Activated CD8-positive, alpha-beta memory T cell treated with anti-CD3 and anti-CD28 coated beads, Interleukin-2, amount 50 U/mL, for 1 hour (primary cell): Measurements from ENCODE around the gene CD2.
"Not testable (repeated sequence)": the region's sequence is repeated elsewhere in the genome, so short reads cannot be mapped to it uniquely, and the experiment has no call there.

Experiments used
- DNase-seq: peaks from one replicate; pipeline ENCODE4 v3.0.0-alpha.2; 2020; ENCODE audit errors: extremely low read depth

The CD2 gene

DNA sequence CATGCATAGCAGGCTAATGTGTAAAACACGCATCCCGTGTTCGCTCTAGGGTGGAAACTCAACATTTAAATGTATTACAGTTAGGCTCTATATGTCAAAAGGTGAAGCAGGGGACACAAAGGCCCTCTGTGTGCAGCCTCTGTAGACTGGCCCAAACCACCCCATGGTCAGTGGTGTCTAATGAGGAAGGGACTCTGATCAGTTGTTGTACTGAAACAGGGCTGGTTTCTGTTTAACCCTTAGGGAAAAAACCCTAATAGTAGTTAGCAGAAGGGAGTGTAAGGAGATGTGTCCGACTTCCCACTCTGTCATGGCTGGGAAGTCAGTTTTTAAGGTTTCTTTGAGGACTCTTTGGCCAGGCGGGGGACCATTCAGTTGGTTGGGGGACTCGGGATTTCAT, 21.5 kb upstream of the CD2 start:
- no peak for DNase-seq

DNA sequence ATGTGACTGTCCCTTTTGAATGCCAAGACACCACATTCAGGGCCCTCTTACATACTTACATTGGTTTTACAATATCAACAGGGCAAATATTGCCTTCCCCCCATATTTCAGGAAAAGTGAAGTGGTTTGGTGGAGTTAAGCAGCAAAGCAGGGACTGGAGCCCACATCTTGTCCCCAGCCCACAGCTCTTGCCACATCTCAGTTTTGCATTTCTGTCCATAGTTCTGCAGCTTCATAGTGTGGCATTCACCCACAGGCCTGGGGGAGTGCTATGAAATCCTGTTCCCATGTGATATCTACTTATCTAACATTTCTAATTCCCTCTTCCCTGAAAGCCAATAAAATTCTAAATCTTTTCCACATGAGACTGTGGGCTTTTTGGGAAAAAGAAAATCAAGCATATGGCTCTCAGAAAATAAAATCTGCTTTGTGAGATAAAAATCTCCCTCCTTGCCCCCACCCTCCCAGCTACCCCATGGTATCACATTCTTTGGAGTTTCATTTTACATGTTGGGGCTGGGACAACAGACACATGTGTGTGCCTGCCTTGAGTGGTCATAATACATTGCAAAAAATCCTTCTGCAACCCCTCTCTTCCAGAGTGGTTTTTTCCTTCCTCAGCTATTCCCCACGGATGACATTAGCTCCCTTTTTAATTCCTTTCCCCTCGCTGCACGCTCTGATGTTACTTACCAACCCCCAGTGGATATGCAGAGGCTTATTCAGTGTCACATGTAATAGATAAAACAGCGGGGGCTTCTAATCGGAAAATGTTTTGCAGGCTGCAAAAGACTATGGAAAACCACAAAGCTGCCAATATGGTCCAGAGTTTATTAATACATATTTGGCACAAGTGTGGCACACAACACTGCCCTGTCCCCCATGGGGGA, 20.5 kb upstream of the CD2 start:
- DNase-seq: no peak

DNA sequence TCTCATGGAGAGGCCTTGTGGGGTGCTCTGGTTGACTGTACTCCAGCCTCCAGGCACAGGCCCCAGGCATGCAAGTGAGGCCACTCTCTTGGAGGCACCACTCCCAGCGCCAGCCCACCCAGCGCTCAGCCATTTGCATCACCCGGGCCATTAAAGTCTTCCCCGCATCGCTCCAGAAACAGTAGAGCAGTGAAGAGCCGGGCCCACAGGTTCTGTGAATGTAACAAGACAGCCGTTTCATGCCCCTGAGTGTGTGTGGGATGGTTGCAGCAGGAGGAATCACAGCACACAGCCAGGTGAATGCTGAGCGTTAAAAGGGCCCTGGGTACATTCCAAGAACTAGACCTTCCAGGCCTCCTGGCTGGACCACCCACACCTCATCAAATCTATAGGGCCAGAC, 19.0 kb upstream of the CD2 start:
- no peak for DNase-seq

DNA sequence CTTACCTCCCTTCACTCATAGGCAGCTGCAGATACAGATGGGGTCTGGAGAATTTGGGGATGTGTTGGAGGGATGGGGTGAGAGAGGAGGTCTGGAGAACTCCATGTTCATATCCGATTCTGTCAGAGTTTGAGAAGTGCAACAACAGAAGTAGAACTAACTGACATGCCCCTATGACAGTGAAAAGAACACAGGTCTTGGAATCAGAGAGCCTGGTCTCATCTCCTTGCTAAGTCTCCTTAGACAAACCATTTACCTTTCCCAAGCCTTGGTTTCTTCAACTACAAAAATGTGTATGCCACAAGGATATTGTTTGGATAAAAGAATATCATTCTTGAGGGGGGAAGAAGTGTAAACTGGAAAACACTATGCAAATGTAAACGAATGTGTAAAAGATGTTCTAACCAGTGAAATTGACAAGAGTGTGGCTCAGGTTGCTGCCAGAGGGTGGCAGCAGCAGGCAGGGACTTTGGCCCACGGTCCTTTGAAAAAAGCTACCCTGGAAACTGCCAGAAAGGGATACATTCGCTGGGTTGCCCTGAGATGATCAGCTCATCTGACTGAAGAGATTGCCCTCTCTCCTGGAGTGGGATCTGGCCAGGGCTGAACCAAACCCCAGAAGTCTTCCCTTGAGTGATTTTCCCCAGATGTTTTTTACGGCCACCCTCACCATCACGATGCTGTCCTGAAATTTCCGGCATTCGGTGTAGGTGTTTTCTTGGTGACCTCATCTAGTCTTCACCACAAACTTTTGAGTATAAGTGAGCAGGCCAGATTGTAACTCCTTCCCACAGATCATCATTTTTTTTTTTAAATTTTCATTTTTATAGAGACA, 17.0 kb upstream of the CD2 start:
- no peak for DNase-seq

DNA sequence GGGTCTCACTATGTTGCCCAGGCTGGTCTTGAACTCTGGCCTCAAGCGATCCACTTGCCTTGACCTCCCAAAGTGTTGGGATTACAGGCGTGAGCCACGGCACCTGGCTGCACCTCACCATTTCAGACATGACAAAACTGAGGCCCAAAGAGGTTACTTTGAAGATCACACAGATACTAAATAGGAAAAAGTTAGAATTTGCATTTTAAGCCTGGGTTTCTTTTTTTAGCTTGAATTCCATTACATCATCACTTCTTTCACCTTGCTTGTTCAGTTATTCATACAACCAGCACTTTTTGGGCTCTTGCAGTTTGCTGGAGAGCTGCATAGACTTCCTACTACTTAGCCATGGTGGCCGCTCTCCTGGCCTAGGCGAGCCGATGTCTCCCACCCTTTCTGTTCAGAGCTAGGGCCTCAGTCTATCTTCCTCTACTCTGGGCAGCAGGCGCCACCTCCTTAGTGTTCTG, 16.3 kb upstream of the CD2 start:
- no peak for DNase-seq

DNA sequence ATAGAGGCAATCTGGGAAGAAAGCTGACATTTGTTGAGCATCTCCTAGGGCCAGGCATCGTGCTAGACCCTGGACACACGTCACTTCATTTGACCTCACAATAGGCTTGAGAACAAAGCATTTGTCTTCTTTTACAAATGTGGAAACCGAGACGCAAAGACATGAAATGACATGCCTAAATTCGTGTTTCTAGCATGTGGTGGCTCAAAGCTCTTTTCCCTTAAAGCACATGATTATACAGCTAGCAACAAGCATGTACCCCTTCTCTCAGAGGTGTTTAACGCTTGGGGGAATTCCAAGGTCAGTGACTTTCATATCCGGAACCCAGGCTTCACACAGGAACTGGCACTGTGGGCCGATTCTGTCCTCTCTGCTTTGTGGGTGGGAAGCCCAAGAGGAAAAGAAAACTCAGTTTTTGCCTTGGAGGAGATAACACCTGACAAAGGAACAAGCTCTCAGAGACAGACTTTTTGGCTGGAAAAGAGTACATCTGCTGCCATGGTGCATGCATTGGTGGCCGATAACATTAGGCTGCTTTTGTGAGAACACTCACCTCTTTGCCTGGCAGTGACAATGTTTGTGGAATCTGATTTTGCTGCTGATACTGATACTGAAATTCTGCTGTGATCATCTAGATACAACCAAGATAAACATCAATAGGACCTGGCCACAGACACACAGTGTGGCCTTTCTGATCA, 15.4 kb upstream of the CD2 start:
- no peak for DNase-seq

DNA sequence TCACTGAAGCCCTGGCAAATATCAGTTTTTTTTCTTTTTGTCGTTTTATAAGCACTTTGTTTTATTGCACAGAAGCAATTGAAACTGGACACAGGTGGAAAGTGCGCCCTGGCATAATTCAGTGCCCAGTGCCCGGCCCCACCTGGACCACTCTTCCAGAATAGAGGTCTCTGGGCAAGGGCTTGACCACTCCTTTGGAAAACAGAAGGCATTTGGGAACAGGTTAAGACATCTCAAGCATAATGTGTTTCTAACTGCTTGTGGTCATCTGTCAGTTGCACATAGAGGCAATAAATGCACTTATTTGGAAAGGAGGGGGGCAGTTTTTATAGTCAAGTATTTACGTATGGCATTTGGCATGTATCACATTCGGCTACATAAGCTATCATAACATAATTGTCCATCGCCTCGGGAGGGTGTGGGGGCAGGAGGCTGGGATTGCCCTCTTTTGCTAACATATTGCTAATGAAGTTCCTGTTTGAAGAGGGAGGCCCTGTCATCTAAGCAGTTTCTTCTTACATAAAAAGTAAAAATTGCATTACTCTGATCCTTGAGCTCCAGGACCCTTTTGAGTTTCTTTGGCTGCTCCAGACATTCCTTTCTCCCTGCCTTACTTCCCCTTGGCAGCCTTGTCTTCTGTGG, 14.7 kb upstream of the CD2 start:
- DNase-seq: no peak

DNA sequence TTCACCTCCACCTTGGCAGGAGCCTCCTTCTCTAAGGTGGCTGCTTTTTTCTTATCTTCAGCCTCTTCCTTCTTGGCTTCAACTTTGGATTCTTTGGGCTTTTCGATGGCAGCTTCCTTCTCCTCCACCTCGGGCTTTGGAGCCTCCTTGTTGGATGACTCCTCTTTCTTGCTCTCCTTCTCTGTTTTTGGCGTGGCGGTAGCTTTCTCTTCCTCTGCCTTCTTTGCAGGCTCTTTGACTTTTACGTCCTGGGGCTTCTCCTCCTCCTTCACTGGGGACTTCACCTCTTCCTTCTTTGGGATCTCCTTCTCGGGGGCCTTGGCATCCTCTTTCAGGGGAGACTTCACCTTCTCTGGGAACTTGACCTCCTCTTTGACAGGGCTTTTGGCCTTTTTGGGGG, 13.9 kb upstream of the CD2 start:
- no peak for DNase-seq

DNA sequence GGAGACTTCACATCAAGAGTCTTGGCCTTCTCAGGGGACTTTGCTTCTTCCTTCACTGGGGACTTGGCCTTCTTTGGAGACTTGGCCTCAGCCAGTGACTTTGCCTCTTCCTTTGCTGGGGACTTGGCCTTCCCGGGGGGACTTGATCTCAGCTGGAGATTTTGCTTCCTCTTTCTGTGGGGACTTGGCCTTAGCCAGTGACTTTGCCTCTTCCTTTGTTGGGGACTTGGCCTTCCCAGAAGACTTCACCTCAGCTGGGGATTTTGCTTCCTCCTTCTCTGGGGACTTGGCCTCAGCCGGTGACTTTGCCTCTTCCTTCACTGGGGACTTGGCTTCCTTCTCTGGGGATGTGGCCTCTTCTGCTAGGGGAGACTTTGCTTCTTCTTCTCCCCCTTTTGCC, 13.5 kb upstream of the CD2 start:
- no peak for DNase-seq

DNA sequence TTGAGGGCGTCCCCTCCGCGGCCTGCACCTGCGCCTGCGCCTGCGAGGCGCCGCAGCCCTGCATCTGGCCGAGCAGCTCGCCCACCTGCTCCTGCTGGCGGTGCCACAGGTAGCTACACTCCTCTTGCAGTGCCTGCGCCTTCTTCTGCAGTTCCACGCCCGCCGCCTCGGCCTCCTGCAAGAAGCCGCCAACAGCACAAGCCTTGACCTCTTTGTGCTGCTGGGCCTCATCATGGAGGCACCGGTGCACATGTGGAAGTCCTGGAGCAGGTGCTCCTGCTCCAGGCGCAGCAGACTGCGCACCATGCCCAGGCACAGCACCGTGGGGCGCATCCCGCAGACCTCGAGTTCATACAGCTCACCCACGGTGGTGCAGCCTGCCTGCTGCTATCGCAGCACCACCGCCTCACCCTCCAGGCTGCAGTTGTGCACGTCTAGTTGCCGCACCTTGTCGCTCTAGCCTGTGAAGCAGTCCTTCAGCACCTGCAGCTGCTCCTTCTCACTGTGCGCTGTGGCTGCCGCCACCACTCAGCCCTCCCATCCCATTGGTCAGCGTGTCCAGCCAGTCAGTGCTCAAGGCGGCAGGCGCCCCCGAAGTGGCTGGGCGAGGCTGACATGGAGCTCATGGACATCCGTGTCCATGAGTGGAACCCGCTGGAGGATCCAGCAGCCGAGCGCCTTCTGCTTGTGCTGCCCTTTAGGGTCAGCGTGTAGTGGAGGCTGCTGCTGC, 12.2 kb upstream of the CD2 start:
- no peak for DNase-seq

DNA sequence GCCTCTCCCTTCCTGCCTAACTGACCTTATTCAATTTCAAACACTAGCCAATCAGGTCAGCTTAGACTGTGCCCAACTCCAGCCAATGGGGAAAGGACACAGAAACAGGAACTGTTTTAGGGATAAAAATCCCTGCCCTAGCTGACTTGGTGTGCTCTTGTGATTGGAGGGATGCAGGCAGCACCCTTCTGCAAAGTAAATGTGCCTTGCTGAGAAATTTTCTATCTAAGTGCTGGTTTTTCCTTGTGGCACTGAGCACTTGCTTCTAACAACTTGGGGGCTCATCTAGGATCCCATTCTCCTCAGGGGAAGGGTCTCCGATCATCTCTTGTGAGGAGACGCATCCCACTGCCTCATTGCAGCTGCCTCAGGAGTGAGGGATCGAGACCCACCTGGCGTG, 10.7 kb upstream of the CD2 start:
- DNase-seq: no peak

DNA sequence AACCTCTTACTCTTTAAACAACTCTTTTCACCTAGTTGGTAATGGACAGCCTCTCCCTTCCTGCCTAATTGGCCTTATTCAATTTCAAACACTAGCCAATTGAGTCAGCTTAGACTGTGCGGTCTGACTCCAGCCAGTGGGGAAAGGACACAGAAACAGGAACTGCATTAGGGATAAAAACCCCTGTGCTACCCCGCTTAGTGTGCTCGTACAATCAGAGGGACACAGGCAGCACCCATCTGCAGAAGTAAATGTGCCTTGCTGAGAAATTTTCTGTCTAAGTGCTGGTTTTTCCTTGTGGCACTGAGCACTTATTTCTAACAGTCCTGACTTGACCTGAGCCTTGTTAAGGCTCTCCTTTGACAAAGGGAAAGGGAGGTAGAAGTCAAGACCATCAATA, 6.0 kb upstream of the CD2 start:
- no peak for DNase-seq

DNA sequence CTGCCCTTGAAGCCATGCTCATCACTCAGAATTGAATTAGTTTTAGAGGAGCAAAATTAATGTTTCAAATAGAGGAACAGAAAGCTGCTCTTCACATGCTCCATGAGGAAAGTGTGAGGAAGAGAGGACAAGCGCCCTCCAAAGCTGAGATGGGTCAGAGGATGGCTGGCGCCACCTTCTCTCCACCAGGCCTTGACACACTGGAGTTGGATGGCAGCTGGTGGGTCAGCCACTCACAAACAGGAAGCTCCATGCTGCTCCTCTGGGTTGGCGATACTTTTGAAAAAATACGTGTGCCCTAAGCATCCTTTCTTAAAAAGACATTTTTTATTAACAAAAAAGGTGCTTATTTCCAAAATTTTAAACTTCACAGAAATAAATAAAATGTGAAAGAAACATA, 3.1 kb upstream of the CD2 start:
- no peak for DNase-seq

DNA sequence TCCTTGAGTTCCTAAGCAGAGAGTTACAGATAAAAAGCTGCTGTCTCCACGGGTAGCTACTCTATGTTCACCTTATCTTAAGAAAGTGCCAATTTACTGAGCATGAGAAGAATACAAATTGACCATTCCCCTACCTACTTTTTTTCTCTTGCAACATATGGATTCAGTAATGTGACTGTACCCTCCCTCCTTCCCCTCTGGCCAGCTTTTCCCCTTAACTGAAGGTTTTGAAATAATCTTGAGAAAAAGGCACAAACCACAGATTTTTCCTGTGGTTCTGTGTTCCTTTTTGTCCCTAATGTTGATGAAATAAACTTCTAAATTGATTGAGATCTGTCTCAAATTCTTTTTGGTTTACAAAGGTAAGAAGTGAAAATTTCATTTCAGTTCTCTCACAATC, 2.6 kb upstream of the CD2 start:
- no peak for DNase-seq

DNA sequence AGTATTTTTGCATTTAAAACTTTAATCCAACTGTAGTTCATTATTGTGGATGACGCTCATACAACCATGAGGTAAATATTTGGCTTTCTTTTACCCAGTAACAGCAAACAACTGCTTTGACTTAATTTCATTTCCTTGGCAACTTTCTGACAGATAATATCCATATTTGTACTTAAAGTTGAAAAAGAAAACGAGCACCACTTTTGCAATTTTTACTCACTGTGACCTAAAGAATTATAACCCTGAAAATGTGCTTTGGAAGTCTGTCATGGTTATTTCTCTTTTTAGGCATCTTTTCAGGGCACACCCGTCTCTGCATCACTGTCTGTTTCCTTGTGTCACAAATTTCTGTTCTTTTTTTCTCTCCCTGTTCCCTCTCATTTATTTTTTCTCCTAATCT, 918 bp upstream of the CD2 start:
- DNase-seq: no peak

DNA sequence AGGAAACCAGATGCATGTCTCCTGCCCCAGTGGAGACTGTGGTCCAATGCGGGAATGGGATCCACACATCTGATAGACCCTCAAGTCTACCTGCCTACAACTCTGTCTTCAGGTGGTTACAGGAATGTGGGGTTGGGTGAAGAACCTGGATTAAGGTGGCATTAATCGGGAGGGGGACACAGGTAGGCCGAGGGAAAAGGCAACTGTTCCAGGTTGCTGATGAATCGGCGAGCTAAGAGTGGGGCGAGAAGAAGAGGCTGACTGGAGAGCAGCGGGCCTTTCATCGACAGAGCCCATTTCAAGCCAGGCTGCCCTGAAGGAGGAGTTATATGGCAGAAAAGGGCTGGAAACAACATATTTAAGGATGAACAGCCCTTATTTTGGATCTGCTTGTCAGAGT, 836 bp downstream of the CD2 start:
- no peak for DNase-seq

DNA sequence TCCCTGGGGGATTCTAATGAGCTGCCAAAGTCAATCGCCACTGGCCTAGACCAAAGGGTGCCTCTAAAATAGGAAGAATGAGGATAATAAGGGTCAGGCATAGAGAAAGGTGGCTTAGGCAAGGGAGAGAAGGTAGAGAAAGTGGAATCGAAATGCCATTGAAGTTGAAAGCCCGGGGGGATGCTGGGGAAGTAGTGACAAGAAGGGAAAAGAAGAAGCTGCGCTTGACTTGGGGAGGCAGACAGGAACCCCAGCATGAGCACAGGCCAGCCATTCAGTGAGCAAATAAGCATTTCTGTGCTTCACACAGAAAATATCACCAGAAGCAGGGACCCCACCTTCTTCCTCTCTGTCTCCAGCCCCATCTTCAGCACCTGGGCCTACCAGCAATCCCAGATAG, 1.5 kb downstream of the CD2 start:
- DNase-seq: no peak

DNA sequence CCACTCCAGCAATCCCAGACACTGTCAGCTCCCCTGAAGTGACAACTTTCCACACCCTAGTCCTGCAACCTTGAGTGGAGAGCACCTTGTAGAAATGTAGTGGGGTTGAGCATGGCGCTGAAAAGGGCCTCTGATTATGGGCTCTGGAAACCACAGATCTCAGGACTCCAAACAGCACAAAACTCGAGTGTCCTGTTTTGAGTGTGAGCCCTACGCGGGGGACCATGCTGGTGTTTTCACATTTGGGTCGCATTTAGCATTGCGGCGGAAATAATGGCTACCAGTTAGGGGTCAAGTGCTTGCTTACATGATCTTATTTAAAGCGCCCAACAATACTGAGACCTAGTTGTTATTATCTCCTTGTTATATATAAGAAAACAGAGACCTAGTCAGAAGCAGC, 1.9 kb downstream of the CD2 start:
- not testable (repeated sequence) for DNase-seq

DNA sequence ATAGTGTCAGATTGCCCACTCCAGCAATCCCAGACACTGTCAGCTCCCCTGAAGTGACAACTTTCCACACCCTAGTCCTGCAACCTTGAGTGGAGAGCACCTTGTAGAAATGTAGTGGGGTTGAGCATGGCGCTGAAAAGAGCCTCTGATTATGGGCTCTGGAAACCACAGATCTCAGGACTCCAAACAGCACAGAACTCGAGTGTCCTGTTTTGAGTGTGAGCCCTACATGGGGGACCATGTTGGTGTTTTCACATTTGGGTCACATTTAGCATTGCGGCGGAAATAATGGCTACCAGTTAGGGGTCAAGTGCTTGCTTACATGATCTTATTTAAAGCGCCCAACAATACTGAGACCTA, 4.2 kb downstream of the CD2 start:
- not testable (repeated sequence) for DNase-seq

DNA sequence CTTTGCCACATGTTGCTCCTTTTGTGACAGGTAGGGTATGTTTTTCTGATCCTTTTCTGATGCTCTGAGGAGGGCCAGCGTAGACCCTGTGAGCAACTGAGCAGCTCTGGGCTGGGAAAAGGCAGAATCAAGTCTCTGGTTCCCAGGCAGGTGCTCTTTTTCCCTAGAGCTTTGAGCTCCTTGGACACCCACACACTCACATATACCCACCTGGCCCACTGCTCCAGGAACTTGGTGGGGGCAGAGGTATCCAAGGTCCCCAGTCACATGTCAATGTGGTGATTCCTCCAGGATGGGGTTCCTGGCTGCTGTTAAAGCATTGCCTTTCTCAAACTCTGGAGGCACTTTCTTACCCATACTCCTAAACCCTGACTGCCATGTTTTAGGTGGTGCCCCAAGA, 5.4 kb downstream of the CD2 start:
- DNase-seq: no peak

DNA sequence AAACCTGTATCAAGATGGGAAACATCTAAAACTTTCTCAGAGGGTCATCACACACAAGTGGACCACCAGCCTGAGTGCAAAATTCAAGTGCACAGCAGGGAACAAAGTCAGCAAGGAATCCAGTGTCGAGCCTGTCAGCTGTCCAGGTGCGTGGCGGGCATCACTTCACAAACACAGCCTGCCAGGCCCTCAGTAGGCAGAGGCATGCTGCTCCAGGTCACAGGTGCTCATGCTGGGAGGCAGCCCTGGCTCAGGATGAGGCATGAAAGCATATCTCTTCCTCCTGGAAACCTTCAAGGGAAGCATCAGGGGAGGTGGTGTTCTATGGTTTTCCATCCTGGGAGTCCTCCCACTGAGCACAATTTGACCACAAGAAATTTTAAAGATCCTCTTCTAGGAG, 6.3 kb downstream of the CD2 start:
- DNase-seq: no peak
